Activated CD8-positive, alpha-beta memory T cell treated with anti-CD3 and anti-CD28 coated beads for 48 hours (primary cell): ENCODE measurements around the gene PLEKHG1.

Experiments used
- DNase-seq, 3 experiments: peaks; one replicate each; pipeline ENCODE4 v3.0.0-alpha.2; 2020; ENCODE audit warnings: low read depth in 2 of 3, low spot score in 2 of 3

Gene PLEKHG1

DNA sequence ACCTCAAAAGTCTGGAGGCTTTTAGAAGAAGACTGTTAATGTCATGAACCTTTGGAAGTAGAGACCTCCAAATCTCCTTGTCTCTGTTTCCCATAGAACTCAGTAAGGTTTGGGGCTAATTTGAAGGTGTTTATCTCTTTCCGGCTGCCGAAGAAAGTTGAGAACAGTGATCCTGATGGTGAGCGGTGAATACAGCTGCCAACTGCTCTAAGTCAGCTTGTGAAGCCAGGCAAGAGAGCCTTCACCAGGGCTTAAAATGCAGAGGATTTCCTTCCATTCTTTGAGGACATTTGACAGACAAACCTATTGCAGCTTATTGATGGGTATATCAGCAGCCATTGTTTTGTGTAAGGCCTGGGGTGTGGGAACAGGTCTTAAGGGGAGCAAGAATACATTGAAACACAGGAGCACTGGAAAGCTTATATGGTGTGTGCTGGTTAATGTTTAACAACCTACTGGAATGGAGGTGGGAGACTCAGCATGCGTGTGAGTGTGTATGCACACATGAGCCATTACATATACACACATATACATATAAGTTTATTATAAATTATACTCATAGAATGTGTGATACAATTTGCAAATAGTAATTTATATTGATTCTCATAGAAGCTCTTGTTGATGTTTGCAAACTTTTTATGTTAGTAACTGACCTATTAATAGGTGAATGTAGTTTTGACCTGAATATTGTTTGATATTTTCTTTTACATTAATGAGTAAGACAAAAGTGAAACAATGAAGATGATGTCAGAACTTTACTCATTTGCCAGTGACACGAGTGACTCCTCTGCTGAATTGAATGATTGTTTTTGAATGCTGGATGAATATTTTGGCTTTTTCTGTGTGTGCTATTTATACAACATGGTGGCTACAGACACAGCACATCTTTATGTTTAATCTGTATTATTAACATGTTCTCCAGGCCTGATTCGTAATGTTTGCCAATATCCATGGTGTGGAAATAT is 18.1 kb downstream of the PLEKHG1 start:
- no peak for DNase-seq

DNA sequence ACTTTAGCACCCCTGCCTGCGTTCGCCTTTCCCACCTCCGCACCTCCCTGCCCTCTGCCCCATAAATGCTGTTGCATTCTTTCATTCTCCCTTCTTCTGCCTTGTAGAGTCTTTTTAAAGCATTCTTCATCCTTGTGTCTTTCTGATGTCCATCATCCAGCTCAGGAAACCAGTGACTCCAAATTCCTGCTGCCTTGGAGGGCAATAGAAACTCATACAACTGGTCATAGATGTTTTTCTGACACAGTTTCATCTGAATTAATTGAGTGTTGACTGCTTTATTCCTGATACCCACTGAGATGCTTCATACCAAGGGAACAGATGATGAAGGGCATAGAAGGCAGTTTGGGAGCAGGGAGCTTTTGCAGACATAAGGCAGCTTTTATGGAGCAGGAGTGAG is 19.6 kb downstream of the PLEKHG1 start:
- no peak for DNase-seq

DNA sequence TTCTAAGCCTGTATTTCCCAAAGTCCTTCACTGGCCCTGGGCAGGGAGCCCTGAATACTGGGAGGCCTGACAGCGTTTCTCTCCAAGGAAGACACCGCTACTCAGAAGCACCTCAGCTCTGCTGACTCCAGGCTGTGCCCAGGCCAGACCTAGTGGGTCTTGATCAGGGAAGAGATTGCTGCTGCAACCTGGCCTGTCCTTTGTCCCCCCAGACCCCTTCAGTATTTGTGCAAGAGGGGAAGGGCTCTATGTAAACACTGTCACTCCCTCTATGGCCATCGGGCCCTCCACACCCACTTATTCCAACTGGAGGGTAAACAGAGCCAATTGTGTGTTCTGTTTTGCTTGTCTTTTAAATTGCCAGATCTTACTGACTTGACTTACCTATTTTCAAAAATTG is 20.6 kb downstream of the PLEKHG1 start:
- DNase-seq: no peak

DNA sequence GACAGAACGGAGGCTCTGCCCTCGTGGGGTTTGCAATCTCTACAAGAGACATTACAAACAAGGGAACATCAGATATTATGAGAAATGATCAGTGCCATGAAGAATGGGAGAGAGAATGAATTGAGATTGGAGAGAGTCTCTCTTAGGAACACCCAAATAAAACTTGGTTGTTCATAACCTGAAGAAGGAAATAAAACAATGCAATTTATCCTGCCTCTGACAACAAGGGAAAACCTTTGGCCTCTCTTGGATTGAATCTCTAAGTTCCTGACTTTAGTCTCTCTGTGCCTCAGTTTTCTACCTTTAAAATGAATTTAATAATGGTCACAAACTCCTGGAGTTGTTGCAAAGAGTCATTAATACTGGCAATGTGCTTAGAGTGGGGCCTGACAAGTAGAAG is 21.1 kb downstream of the PLEKHG1 start:
- no peak for DNase-seq

DNA sequence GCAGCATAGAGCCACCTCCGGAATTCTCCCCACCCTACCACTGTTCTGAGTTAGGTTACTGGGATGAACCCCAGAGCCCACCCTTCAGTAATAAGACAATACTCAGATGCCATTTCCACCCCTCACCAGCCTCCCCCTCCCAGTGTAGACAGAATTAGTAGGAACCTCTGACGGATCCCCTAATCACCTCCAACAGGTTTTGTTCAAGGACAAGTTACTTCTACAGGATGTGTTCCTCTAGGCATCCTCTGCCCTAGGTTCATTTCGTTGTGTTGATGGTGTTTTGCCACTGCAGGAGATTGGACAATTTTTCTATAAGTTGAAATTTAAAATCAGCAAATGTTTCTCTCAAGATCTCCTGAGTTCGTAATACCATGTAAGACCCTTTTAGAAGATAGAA is 22.8 kb downstream of the PLEKHG1 start:
- DNase-seq: no peak

DNA sequence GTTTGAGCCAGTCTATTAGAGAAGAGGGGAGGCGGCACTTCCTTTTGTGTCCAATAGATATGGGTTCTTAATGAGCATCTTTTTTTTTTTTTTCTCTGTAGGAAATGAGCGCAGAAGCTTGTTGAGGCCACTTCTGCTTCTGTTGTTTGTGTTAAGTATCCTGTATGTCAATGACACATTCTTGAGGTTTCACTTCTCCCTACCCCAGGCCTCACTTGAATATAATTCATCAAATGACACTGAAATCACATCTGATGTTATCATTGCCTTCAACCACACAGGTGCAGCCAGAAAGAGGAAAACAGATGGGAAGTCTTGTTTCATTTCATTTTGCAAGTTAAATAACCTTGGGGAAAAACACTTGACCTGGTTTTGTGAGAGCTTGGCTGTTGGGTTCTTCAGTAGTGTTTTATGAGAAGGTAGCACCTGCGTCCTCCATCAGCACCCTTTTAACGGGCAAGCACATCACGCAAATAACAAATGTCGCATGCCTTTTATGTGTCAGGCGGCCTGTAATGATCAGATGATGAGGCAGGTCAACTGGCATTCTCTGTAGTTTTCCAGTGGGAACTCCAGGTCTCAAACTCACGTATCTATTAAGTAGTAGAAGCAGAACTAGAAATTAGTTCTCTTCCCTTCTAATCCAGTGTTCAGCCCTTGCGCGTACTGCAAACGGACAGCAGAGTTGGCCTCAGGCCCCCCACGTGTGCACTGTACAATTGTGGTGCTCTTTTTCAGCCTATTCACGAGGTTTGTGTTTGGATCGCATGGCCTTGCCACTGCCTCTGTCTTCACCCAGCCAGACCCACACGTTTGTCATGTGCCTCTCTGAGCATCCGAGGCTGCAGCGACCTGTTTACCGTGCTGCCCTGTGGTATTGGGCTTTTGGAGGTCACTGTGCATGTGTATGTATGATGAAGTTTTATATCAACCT is 23.5 kb downstream of the PLEKHG1 start:
- DNase-seq: no peak

DNA sequence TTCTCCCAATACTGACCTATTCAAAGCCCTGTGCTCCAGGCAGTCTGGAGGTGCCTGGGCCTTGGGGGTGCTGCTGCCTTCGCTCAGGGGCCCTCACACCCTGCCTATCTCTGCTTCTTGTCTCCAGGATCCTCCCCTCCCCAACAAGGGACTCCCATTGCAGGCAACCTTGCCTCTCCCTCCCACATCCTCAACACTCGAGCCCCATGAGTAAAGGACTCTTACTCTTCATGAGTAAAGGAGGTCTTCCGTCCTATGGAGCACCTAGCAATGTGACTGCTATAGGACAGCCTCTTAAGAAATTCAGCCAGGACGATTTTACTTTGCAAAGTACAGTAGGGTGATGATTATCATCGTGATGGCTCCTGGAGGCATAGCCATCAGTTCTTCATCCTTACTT is 24.5 kb downstream of the PLEKHG1 start:
- no peak for DNase-seq

DNA sequence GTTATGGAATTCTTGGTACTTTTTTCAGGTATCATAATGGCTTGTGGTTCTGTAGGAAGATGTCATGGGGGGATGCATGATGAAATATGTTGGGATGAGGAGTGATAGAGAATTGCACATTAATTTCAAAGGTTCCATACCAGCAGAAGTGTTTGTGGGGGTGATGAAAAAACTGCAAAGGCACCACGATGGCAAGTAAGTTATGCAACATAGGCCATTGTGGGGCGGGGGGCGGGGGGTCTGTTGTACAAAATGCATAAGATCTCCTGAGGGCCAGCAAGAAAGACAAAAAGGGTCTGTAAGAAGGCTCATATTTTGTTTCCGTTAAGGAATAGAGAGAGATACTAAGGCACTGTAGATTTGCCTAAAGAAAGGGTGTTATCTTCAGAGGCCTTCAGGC is 26.2 kb downstream of the PLEKHG1 start:
- DNase-seq: no peak

DNA sequence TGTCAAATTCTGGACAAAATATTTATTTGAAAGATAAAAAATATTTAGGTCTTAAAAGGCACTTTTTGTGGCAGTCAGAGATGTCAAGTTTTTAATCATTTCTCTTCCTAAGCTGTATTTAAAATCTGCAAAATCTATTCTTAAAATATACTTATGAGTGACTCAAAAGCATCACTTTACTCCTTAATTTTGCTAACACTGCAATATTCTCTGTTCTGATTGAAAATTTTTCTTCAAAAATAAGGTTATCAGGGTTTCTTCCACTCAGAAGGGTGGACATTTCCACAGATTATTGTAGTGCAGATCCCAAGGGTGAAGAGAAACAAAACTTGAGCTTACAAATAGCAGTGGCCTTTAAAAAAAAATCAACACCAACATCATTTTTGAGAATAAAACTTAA is 27.5 kb downstream of the PLEKHG1 start:
- no peak for DNase-seq

DNA sequence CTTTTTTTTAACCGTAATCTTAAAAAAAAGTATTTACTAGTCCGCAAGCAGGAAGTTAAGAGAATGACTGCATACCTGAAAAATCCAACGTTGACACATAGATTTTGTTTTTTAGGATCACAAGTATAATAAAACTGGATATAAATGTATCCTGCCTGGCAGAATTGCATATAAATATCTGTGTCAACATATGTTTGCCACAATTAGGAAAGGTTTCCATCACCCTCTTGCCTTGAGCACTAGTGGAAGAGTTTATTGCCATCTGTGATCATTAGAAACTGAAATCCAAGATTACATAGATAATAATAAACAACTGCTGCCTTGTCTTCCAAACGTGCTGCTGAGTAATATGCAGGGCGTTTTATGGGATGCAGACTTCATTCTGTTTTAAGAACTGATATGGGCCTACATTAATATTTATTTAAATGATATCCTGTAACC is 27.9 kb downstream of the PLEKHG1 start:
- DNase-seq: no peak

DNA sequence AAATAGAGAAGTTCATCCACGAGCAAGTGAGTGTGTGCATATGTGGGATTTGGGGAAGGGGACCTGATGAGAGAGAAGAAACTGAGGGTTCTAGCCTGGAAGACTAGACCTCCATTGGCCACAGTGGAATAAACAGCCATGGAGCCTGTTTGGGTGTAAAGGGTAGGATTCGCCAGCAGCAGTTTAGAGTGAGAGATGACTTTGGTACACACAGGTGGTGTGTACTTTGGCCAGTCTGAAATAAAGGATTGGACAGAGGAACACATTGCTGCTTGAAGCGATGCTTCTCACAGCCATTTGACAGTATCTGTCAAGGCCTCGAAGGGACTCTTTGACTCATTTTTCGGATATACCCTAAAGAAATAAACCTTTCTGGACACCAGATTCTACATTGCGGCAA is 29.2 kb downstream of the PLEKHG1 start:
- DNase-seq: no peak

DNA sequence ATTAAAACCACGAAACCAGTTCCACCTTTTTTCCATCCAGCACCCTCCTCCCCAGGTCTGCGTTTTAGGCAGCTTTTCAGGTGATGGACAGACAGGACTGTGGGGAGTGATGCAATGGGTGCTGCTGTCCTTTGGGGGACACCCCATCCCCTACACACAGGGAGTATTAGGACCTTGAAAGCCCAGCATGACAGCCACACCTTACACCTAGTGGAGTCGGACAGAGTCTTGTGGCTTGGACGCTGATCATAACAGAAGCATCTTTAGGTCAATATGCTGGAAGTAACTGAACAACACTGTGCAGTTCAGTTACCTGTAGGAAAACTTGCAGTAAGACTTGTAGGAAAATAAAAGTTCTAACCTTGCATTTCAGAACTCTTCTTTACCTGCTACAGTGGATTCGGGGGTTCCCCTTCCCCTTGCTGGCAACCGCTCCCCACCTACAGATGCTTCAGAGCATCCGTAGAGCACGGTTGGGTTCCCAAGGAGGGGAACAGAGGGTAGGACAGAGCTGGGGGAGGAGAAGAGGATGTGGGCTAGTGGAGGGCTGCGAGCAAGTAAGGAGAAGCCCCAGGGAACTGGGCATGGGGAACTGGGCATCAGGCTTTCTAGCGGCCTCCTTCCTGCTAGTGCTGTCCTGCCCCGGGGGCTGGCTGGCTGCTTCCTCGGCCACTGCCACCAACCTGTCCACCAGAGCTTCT is 31.7 kb downstream of the PLEKHG1 start:
- DNase-seq: no peak

DNA sequence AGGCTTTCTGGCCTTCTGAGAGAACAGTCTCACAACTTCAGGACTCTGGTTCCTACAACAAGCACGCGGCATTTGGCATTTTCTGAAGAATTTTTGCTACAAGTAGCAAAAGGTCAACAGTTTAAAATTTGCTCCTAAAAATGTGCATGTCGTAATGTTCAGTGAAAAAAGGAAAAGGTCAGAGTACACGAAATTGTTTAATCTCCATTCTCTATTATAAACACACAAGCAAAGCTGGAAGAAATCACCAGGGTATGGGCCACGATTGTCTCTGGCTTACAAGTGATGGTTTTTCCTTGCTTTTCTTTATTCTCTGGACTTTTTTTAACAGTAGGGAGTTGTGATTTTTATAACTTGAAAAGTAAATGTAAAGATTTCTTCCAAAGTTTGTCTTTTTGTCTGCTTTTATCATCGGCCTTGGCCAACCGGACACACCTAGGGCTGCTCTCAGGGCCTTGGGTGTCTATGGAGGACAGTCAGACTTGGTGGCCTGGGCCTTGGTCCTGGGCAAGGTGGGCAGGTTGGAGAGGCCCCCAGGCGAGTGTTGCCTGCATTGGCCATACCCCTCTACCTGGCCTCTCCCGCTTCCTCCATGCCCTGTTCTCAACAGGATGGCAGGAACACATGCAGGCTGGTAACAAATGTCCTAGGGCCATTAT is 32.4 kb downstream of the PLEKHG1 start:
- no peak for DNase-seq

DNA sequence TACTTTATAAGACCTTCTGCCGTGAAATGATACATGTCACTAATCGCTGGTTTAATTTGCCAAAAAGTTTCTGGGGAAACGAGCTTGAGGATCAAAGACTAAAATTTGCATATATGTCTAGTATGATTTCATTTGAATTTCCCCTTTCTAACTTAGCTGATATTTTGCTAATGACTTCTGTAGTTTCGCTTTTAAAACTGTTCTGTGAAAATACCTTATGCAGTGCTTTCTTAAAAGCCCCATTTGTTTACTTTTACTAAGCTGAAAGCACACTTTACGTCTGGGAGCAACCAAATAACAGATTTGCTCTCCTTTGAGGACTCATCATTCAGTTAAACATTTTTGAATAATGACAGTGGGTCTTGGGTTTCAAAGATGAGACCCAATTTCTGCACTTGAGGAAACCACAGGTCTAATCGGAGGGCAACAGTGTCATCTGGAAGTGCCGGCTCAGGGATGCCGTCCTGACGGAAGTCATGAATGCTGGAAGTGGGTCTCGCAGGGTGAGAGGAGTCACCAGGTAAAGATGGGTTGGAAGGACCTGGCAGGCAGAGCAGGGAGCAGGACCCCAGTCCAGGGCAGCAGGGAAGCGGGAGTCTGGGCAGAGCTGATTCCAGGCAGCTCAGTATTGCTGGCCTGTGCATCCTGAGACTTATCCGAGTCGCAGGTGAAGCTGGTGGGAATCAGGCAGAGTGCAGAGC is 33.2 kb downstream of the PLEKHG1 start:
- DNase-seq: no peak

DNA sequence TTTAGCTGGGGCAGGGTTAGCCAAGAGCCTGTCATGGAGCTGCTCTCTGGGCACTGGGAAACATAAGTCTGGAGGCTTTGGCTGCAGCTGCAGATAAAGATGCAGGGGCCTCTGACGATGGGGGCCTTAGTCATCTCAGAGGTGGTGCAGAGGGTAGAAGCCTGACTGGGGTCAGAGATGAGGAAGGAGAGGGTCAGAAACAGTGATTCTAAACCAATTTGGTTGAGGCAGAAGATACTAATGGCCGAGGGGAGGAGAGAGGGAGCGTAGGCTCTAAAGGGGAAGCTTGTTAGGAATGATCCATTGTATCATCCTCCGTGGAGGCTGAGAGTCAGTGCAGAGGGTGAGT is 33.8 kb downstream of the PLEKHG1 start:
- no peak for DNase-seq

DNA sequence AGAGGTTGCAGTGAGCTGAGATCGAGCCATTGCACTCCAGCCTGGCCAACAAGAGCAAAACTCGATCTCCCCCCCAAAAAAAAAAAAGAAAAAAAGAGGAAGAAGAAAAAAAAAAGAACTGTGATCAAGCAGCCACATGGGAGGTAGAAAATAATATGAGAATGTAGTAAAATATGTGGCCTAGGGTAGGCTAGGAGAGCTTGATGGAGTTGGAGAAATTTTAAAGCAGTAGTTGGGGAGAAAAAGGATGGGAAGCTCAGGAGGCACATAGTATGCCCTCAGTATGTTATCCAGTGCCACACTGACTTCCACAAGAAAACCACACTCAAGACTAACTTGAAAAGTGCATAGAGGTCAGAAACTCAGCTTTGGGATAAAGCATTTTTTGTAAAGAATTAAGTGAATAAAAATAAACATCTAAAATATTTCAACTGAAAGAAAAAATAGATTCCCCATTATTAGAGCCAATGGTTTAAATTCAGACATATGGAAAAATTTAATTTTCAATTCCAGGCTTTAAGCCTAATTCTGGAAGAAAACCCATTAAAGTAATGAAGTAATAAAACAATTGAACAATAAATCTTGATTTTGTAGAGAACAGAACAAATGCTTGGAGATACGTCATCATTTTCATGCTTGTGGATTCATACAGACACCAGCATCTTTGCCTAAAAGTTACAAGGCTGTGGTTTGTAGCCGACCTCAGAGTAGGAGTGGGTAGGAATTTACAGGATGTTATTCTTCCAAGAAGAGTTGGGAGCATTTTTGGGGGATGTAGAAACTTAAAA is 34.7 kb downstream of the PLEKHG1 start:
- DNase-seq: no peak

DNA sequence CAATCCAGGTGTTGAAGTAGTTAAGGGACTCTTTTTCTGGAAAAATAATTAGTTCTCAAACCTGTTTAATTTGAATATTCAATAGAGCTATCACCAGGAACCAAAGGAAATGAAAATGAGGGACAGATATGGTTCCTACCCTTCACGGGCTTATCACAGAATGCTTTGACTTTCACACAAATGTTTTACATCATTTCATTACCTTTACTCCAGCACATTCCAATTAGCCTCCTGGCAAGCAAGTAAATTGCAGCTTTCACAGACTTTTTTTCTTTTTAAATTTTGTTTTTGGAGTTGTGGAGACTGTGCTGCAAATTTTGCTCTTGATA is 35.2 kb downstream of the PLEKHG1 start:
- DNase-seq: no peak

DNA sequence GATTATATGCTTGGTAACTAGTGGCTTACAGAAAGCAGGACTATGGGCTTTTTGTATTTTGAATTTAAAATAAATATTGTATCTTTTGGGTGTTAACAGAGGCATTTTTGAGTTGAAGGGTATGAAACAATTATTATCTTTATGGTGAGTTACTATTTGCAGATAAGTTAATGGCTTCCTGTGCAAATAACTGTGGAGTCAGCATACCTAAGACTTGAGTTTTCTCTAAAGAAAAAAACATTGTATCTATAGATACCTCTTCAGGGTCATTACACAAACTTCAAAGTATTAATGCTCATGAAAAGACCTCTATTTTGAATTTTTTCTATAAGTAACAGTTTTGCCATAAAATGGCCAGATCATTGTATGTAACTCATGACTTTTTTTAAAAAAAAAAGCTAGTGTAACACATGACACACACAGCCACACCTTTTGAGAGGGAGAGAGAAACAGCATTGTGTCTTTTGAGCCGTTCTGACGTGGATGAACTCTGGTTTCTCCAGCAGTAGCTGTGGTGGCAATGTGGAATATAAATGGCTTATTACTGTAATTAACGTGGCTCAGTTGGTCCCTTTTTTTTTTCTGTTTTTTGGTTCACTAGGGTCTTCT is 36.3 kb downstream of the PLEKHG1 start:
- no peak for DNase-seq

DNA sequence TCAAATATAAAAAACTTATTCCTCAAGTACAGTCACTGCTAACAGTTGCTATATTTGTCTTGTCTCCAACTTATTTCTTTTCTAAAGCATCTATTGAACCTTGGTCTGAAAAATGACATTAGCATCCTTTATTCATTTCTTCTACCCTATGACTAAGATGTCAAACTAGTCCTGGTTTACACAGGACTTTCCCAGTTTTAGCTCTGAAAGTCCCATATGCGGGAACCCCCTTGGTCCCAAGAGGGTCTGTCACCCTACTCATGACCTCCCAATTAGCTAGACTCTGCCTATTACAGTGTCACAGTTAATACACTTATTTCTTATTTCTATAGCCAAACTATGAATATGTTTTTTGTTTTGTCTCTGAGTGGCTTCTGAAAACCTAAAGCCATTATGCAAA is 37.1 kb downstream of the PLEKHG1 start:
- DNase-seq: no peak
